ENCODE data around the gene ROBO2. TPM values are rescaled to one million over a fixed set of nuclear protein-coding genes. Genes with fewer than 3 reads are reported as not detected.

Gene ROBO2
- polyA plus RNA-seq, 2 of the 4 experiments (the other 2 are of a cell fraction) = 0.04 TPM; not detected in 1

GRCh38 chr3:77411334-77411733, 371.4 kb downstream of the ROBO2 start:
- FAIRE-seq = no peak
- Histone ChIP-seq H3K4me1 (no peaks in the 10 kb centered on the region), H3K4me3 (no peak overlapping the region), H3K4me2 (no peak overlapping the region), H3K9me3 (no peaks in the 10 kb centered on the region; the same call in 2 of the 3 replicates), H3K27ac (no peak overlapping the region)
- TF ChIP-seq NPAS2 (CRISPR knock-in tag; IDR thresholded peaks at IDR 0.05; ENCODE audit: borderline replicate concordance) (no peak), FOSB (CRISPR knock-in tag; IDR thresholded peaks at IDR 0.05) (no peak)
- ATAC-seq = no peak
- 4% methylated on average over 2 of the region's 2 CpGs for WGBS (ENCODE audit: missing lambda C conversion rate)
- POLR2A ChIA-PET = no interaction called here
- DNase-seq (ENCODE audit: low read depth in 1 of 2, low spot score in 1 of 2) = no peak
- CTCF ChIA-PET = no interaction called here

- ATAC-seq (no peak), FAIRE-seq (no peak)
- H3K27ac ChIP-seq = no peak overlapping the region
Observed at GRCh38 chr3:77412021-77412438, 372.1 kb downstream of the ROBO2 start.

GRCh38 chr3:77412584-77412983, 372.7 kb downstream of the ROBO2 start:
- WGBS (ENCODE audit: missing lambda C conversion rate) = 2% methylated on average over 2 of the region's 2 CpGs
- TF ChIP-seq POLR2A (IDR thresholded peaks at IDR 0.05; ENCODE audit: low read length) (no peak), HMGXB4 (CRISPR knock-in tag; IDR thresholded peaks at IDR 0.05; ENCODE audit: borderline replicate concordance) (no peak), JUNB (IDR thresholded peaks at IDR 0.05) (no peak), RCOR1 (IDR thresholded peaks at IDR 0.05; ENCODE audit: low read depth, low read length) (no peak), ESRRA (IDR thresholded peaks at IDR 0.05; ENCODE audit: borderline replicate concordance, low read length) (no peak), GATA3 (IDR thresholded peaks at IDR 0.05; ENCODE audit: borderline replicate concordance) (no peak), FOXS1 (CRISPR knock-in tag; IDR thresholded peaks at IDR 0.05) (no peak), MYC (IDR thresholded peaks at IDR 0.05; ENCODE audit: borderline replicate concordance, low read length) (no peak), EP300 (IDR thresholded peaks at IDR 0.05) (no peak), RNF2 (IDR thresholded peaks at IDR 0.05; ENCODE audit: borderline replicate concordance, low read depth) (no peak), FOSL2 (IDR thresholded peaks at IDR 0.05) (no peak), FOSL2 (CRISPR knock-in tag; IDR thresholded peaks at IDR 0.05) (no peak), CHD2 (IDR thresholded peaks at IDR 0.05; ENCODE audit: low read length, partially characterized antibody) (no peak), RARB (CRISPR knock-in tag; IDR thresholded peaks at IDR 0.05) (no peak), E2F6 (IDR thresholded peaks at IDR 0.05; ENCODE audit: borderline replicate concordance, low read depth) (no peak), CBX2 (IDR thresholded peaks at IDR 0.05; ENCODE audit: borderline replicate concordance, low read depth) (no peak), EHF (CRISPR knock-in tag; IDR thresholded peaks at IDR 0.05) (no peak), ELK1 (IDR thresholded peaks at IDR 0.05; ENCODE audit: low read depth, low read length) (no peak), BHLHE40 (IDR thresholded peaks at IDR 0.05; ENCODE audit: low read depth, low read length) (no peak), HOXB13 (CRISPR knock-in tag; IDR thresholded peaks at IDR 0.05; ENCODE audit: low read depth) (no peak)
- Histone ChIP-seq H3K27ac (no peak overlapping the region), H3K9me3 (no peaks in the 10 kb centered on the region; the same call in 2 of the 3 replicates), H3K4me2 (no peak overlapping the region), H3K4me3 (no peak overlapping the region), H3K4me1 (no peaks in the 10 kb centered on the region)
- ATAC-seq (no peak), DNase-seq (ENCODE audit: low read depth in 1 of 2, low spot score in 1 of 2) (no peak), FAIRE-seq (no peak)
- CTCF ChIA-PET = no interaction called here
- POLR2A ChIA-PET = no interaction called here

More at GRCh38 chr3:77412021-77412438, 372.1 kb downstream of the ROBO2 start:
- Histone ChIP-seq H3K9me3 (no peaks in the 10 kb centered on the region; the same call in 2 of the 3 replicates), H3K4me1 (no peaks in the 10 kb centered on the region), H3K4me3 (no peak overlapping the region), H3K4me2 (no peak overlapping the region)
- DNase-seq (ENCODE audit: low read depth in 1 of 2, low spot score in 1 of 2) = no peak
- POLR2A ChIA-PET = no interaction called here
- CTCF ChIA-PET = no interaction called here
- no peak for TF ChIP-seq HOXB13 (CRISPR knock-in tag; IDR thresholded peaks at IDR 0.05; ENCODE audit: low read depth)
- TF ChIP-seq RAD21 (conservative IDR thresholded peaks at IDR 0.05 in 1 of 2, IDR thresholded peaks at IDR 0.05 in 1 of 2) = no peak
- no peak for TF ChIP-seq ATOH8 (CRISPR knock-in tag; IDR thresholded peaks at IDR 0.05; ENCODE audit: low read depth)
- no peak for TF ChIP-seq MAZ (IDR thresholded peaks at IDR 0.05; ENCODE audit: borderline replicate concordance, low read depth, low read length)
- TF ChIP-seq NR3C1 (IDR thresholded peaks at IDR 0.05) = no peak
- no peak for TF ChIP-seq BHLHE40 (IDR thresholded peaks at IDR 0.05; ENCODE audit: low read depth, low read length)
- TF ChIP-seq RARB (CRISPR knock-in tag; IDR thresholded peaks at IDR 0.05) = no peak
- no peak for TF ChIP-seq JUN (IDR thresholded peaks at IDR 0.05)
- WGBS (ENCODE audit: missing lambda C conversion rate) = 2% methylated on average over 4 of the region's 4 CpGs
